ENCODE data around the gene SOX9.

The SOX9 gene

DNA sequence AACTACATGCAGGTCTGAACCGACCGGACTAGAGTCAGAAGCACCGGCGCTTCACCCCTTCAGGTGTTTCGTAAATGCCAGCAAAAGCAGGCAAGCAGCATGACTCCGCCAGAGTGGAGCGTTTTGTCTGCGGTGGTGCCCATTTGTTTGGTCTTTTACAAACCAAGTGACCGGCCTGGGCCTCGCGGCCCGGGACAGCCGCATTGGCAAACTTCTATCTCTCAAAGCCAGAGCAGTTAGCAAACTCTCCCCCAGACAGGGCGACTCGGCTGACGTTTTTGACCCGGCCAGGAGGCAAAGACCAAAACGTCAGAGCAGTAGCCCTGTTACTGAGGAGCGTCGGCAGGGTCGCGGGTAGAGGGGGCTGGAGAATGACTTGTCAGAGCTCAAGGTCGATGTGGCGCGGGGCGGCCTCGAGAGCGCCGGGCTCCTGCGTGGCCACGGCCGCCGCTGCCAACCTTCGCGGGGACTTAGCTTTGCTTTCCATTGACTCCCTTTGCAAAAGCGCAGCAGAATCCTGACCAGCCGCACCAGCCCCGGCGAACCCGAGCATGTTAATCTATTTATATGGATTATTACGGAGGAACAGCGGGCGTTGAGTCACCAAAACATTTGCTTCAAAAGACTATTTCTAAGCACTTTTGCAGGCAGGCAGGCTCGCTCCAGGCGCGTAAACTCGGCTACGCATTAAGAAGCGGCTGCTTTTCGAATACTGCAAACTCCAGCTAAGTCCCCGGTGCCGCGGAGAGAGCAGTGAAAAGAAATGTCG, 763 bp upstream of the SOX9 start:
- H3K4me3 ChIP-seq (ENCODE audit: extremely low read depth, insufficient read depth, low read length, poor library complexity, severe bottlenecking): peak overlapping the region; percentile 97
- H3K4me1 ChIP-seq (ENCODE audit: control insufficient read depth, insufficient read depth, low read length, poor library complexity, severe bottlenecking): peaks cover 18% of the 10 kb centered on the region
- peak overlapping the region; percentile 53 for H3K27ac ChIP-seq (ENCODE audit: low read depth, low read length, severe bottlenecking)
- 0 to 1% methylated on average over 46 to 48 of the region's 54 CpGs for WGBS, 2 experiments (ENCODE audit: insufficient coverage in 2 of 2)
- peaks cover 22% of the 10 kb centered on the region for H3K36me3 ChIP-seq (ENCODE audit: control insufficient read depth, insufficient read depth, low read length)
- no peaks in the 10 kb centered on the region for H3K9me3 ChIP-seq (ENCODE audit: control insufficient read depth, low read length)

DNA sequence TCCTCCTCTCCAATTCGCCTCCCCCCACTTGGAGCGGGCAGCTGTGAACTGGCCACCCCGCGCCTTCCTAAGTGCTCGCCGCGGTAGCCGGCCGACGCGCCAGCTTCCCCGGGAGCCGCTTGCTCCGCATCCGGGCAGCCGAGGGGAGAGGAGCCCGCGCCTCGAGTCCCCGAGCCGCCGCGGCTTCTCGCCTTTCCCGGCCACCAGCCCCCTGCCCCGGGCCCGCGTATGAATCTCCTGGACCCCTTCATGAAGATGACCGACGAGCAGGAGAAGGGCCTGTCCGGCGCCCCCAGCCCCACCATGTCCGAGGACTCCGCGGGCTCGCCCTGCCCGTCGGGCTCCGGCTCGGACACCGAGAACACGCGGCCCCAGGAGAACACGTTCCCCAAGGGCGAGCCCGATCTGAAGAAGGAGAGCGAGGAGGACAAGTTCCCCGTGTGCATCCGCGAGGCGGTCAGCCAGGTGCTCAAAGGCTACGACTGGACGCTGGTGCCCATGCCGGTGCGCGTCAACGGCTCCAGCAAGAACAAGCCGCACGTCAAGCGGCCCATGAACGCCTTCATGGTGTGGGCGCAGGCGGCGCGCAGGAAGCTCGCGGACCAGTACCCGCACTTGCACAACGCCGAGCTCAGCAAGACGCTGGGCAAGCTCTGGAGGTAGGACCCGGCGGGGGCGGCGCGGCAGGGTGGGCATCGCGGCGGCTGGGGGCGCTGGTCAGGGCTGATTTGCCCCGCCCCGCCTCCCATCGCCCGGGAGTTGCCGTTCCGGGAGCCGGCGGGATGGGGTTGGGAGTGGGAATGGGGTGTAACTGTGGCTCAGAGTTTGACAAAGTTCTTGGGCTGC, 567 bp downstream of the SOX9 start:
- peak overlapping the region; percentile 97 for H3K4me3 ChIP-seq (ENCODE audit: extremely low read depth, insufficient read depth, low read length, poor library complexity, severe bottlenecking)
- no peaks in the 10 kb centered on the region for H3K9me3 ChIP-seq (ENCODE audit: control insufficient read depth, low read length)
- WGBS, 2 experiments (ENCODE audit: insufficient coverage in 2 of 2): 0% methylated on average over 71 to 72 of the region's 88 CpGs
- H3K27ac ChIP-seq (ENCODE audit: low read depth, low read length, severe bottlenecking): peak overlapping the region; percentile 59
- H3K4me1 ChIP-seq (ENCODE audit: control insufficient read depth, insufficient read depth, low read length, poor library complexity, severe bottlenecking): peaks cover 30% of the 10 kb centered on the region
- peaks cover 28% of the 10 kb centered on the region for H3K36me3 ChIP-seq (ENCODE audit: control insufficient read depth, insufficient read depth, low read length)

DNA sequence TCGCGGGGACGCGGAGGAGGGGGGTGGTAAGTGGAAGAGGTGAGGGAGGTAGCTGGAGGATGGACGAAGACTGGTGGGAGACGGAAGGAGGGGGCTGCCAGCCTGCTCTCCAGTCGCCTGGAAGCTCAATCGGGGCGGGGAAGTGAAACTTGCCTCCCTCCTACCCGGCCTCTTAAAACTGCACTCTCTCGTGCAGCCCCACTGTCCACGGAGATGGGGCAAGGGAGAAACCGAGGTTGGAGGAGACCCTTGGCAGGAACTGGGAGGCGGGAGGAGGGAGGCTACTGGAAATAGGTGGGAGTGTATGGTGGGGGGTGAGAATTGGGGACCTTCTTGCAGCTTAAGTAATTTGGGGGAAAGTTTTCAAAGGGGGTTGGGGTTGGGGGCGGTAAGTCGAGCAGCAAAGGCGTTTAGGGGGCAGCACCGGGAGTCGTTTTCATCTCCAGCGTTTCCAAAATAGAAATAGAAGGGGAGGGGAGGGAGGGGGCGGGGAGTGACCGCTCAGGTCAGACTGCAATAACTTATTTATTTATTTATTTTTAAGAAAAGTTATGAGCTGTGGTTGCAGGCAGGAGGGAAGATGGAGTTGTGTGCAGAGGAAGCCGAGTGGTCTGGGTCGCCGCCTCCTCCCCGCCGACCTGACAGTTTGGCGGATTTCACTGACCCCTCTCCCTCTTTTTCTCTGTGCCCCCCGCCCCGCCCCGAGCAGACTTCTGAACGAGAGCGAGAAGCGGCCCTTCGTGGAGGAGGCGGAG, 1.4 kb downstream of the SOX9 start:
- Histone ChIP-seq H3K36me3 (ENCODE audit: control insufficient read depth, insufficient read depth, low read length) (peaks cover 28% of the 10 kb centered on the region), H3K27ac (ENCODE audit: low read depth, low read length, severe bottlenecking) (no peak overlapping the region), H3K4me3 (ENCODE audit: extremely low read depth, insufficient read depth, low read length, poor library complexity, severe bottlenecking) (peak overlapping the region; percentile 97), H3K4me1 (ENCODE audit: control insufficient read depth, insufficient read depth, low read length, poor library complexity, severe bottlenecking) (peaks cover 37% of the 10 kb centered on the region), H3K9me3 (ENCODE audit: control insufficient read depth, low read length) (no peaks in the 10 kb centered on the region)
- 0% methylated on average over 8 to 9 of the region's 36 CpGs for WGBS, 2 experiments (ENCODE audit: insufficient coverage in 2 of 2)

DNA sequence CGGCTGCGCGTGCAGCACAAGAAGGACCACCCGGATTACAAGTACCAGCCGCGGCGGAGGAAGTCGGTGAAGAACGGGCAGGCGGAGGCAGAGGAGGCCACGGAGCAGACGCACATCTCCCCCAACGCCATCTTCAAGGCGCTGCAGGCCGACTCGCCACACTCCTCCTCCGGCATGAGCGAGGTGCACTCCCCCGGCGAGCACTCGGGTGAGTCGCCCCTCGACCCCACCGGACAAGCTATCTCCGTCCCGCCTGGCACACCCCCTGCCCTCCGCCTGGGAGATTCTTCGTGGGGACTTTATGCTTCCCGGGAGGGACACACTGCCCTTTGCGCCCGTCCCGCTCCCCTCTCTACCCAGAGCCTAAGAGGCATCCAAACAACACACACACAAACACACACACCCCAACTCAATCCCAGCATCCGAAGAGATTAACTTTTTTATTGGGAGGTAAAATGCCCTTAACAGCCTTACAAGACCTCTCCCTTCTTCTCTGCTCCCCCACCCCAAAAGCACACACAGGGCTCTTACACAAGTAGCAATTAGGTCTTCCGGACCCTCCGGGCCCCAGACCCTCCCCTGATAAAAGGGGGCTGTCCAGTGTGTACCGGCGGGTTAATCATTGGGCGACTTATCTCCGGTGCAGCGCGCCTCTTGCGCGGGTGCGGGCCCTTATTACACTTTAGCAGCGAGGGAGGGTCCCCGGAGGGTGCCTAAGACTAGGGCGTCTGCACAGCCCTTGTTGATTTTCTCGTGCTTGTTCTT, 2.1 kb downstream of the SOX9 start:
- H3K4me3 ChIP-seq (ENCODE audit: extremely low read depth, insufficient read depth, low read length, poor library complexity, severe bottlenecking): peak overlapping the region; percentile 97
- 30 to 31% methylated on average over 22 to 44 of the region's 48 CpGs for WGBS, 2 experiments (ENCODE audit: insufficient coverage in 2 of 2)
- peaks cover 40% of the 10 kb centered on the region for H3K4me1 ChIP-seq (ENCODE audit: control insufficient read depth, insufficient read depth, low read length, poor library complexity, severe bottlenecking)
- H3K27ac ChIP-seq (ENCODE audit: low read depth, low read length, severe bottlenecking): no peak overlapping the region
- H3K36me3 ChIP-seq (ENCODE audit: control insufficient read depth, insufficient read depth, low read length): peaks cover 28% of the 10 kb centered on the region
- no peaks in the 10 kb centered on the region for H3K9me3 ChIP-seq (ENCODE audit: control insufficient read depth, low read length)

DNA sequence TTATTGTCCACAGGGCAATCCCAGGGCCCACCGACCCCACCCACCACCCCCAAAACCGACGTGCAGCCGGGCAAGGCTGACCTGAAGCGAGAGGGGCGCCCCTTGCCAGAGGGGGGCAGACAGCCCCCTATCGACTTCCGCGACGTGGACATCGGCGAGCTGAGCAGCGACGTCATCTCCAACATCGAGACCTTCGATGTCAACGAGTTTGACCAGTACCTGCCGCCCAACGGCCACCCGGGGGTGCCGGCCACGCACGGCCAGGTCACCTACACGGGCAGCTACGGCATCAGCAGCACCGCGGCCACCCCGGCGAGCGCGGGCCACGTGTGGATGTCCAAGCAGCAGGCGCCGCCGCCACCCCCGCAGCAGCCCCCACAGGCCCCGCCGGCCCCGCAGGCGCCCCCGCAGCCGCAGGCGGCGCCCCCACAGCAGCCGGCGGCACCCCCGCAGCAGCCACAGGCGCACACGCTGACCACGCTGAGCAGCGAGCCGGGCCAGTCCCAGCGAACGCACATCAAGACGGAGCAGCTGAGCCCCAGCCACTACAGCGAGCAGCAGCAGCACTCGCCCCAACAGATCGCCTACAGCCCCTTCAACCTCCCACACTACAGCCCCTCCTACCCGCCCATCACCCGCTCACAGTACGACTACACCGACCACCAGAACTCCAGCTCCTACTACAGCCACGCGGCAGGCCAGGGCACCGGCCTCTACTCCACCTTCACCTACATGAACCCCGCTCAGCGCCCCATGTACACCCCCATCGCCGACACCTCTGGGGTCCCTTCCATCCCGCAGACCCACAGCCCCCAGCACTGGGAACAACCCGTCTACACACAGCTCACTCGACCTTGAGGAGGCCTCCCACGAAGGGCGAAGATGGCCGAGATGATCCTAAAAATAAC, 3.0 kb downstream of the SOX9 start:
- H3K36me3 ChIP-seq (ENCODE audit: control insufficient read depth, insufficient read depth, low read length): peaks cover 28% of the 10 kb centered on the region
- H3K4me1 ChIP-seq (ENCODE audit: control insufficient read depth, insufficient read depth, low read length, poor library complexity, severe bottlenecking): peaks cover 44% of the 10 kb centered on the region
- no peak overlapping the region for H3K27ac ChIP-seq (ENCODE audit: low read depth, low read length, severe bottlenecking)
- H3K4me3 ChIP-seq (ENCODE audit: extremely low read depth, insufficient read depth, low read length, poor library complexity, severe bottlenecking): peak overlapping the region; percentile 97
- WGBS, 2 experiments (ENCODE audit: insufficient coverage in 2 of 2): 79 to 84% methylated on average over 54 to 72 of the region's 75 CpGs
- no peaks in the 10 kb centered on the region for H3K9me3 ChIP-seq (ENCODE audit: control insufficient read depth, low read length)

DNA sequence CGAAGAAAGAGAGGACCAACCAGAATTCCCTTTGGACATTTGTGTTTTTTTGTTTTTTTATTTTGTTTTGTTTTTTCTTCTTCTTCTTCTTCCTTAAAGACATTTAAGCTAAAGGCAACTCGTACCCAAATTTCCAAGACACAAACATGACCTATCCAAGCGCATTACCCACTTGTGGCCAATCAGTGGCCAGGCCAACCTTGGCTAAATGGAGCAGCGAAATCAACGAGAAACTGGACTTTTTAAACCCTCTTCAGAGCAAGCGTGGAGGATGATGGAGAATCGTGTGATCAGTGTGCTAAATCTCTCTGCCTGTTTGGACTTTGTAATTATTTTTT, 3.6 kb downstream of the SOX9 start:
- H3K4me1 ChIP-seq (ENCODE audit: control insufficient read depth, insufficient read depth, low read length, poor library complexity, severe bottlenecking): peaks cover 42% of the 10 kb centered on the region
- H3K9me3 ChIP-seq (ENCODE audit: control insufficient read depth, low read length): no peaks in the 10 kb centered on the region
- no peak overlapping the region for H3K27ac ChIP-seq (ENCODE audit: low read depth, low read length, severe bottlenecking)
- peak overlapping the region; percentile 97 for H3K4me3 ChIP-seq (ENCODE audit: extremely low read depth, insufficient read depth, low read length, poor library complexity, severe bottlenecking)
- H3K36me3 ChIP-seq (ENCODE audit: control insufficient read depth, insufficient read depth, low read length): peaks cover 28% of the 10 kb centered on the region
- 85 to 87% methylated on average over 3 to 6 of the region's 7 CpGs for WGBS, 2 experiments (ENCODE audit: insufficient coverage in 2 of 2)

DNA sequence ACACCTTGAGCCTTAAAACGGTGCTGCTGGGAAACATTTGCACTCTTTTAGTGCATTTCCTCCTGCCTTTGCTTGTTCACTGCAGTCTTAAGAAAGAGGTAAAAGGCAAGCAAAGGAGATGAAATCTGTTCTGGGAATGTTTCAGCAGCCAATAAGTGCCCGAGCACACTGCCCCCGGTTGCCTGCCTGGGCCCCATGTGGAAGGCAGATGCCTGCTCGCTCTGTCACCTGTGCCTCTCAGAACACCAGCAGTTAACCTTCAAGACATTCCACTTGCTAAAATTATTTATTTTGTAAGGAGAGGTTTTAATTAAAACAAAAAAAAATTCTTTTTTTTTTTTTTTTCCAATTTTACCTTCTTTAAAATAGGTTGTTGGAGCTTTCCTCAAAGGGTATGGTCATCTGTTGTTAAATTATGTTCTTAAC, 4.4 kb downstream of the SOX9 start:
- H3K4me3 ChIP-seq (ENCODE audit: extremely low read depth, insufficient read depth, low read length, poor library complexity, severe bottlenecking): peak overlapping the region; percentile 97
- H3K27ac ChIP-seq (ENCODE audit: low read depth, low read length, severe bottlenecking): no peak overlapping the region
- WGBS, 2 experiments (ENCODE audit: insufficient coverage in 2 of 2): 60 to 80% methylated on average over 1 to 2 of the region's 4 CpGs

DNA sequence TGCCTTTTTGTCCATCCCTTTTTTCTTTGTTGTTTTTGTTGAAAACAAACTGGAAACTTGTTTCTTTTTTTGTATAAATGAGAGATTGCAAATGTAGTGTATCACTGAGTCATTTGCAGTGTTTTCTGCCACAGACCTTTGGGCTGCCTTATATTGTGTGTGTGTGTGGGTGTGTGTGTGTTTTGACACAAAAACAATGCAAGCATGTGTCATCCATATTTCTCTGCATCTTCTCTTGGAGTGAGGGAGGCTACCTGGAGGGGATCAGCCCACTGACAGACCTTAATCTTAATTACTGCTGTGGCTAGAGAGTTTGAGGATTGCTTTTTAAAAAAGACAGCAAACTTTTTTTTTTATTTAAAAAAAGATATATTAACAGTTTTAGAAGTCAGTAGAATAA, 4.9 kb downstream of the SOX9 start:
- peak overlapping the region; percentile 97 for H3K4me3 ChIP-seq (ENCODE audit: extremely low read depth, insufficient read depth, low read length, poor library complexity, severe bottlenecking)
- no peaks in the 10 kb centered on the region for H3K9me3 ChIP-seq (ENCODE audit: control insufficient read depth, low read length)

More for the DNA sequence above, 4.4 kb downstream of the SOX9 start:
- H3K9me3 ChIP-seq (ENCODE audit: control insufficient read depth, low read length): no peaks in the 10 kb centered on the region
- H3K4me1 ChIP-seq (ENCODE audit: control insufficient read depth, insufficient read depth, low read length, poor library complexity, severe bottlenecking): peaks cover 42% of the 10 kb centered on the region
- H3K36me3 ChIP-seq (ENCODE audit: control insufficient read depth, insufficient read depth, low read length): peaks cover 28% of the 10 kb centered on the region

DNA sequence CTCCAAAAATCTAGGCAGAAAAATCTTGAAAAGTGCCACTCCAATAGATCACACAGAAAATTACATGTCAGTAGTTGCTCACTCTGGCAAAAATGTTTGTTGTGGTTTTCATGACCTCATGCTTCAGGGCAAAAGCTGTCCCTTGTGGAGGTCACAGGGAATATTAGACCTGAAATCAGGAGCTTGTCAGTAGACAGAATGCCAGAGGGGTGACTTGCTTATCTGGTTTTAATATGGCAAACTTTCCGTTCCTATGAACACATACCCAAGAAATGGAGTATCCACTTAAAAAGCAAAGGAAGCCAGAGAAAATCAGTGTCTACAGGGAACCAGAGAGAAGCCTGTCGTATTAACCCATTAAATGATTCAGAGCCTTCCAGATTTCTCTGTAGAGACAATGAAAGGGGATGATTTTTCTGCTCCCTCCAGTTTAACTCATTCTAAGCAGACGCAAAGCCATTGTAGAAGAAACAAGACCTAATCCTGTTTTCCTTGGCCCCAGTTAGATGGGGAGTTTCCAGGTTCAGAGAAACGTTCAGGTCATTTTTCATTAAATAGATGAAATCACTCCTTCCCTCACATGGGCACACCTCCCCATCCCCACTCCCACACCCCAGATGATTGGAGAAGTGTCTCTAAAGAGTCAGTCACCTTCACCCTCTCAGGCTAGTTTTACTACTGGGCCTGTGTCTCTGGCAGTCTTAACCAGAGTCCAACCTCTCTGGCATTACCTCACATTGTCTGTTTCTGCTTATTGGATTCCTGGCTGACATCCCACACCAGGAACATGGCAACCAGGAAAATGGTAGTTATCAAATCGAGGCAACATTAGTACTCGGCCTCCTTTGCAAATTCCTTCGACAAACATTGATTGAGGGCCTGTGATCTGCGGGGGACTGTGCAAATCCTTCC, 6.0 kb downstream of the SOX9 start:
- Histone ChIP-seq H3K36me3 (ENCODE audit: control insufficient read depth, insufficient read depth, low read length) (peaks cover 28% of the 10 kb centered on the region), H3K4me3 (ENCODE audit: extremely low read depth, insufficient read depth, low read length, poor library complexity, severe bottlenecking) (no peak overlapping the region), H3K9me3 (ENCODE audit: control insufficient read depth, low read length) (no peaks in the 10 kb centered on the region), H3K27ac (ENCODE audit: low read depth, low read length, severe bottlenecking) (peak overlapping the region; percentile 84), H3K4me1 (ENCODE audit: control insufficient read depth, insufficient read depth, low read length, poor library complexity, severe bottlenecking) (peaks cover 42% of the 10 kb centered on the region)
- 82 to 86% methylated on average over 5 of the region's 8 CpGs for WGBS, 2 experiments (ENCODE audit: insufficient coverage in 2 of 2)

More for the DNA sequence above, 4.9 kb downstream of the SOX9 start:
- Histone ChIP-seq H3K4me1 (ENCODE audit: control insufficient read depth, insufficient read depth, low read length, poor library complexity, severe bottlenecking) (peaks cover 42% of the 10 kb centered on the region), H3K27ac (ENCODE audit: low read depth, low read length, severe bottlenecking) (no peak overlapping the region), H3K36me3 (ENCODE audit: control insufficient read depth, insufficient read depth, low read length) (peaks cover 28% of the 10 kb centered on the region)

All from mesodermal cell (in vitro differentiated cells).